CD4-positive, alpha-beta T cell (primary cell): ENCODE results near the gene IGLL1. TPM values are rescaled to one million over a fixed set of nuclear protein-coding genes. Genes with fewer than 3 reads are reported as not detected.
"Not testable (repeated sequence)": the region's sequence is repeated elsewhere in the genome, so short reads cannot be mapped to it uniquely, and the experiment has no call there.

Source experiments
- ATAC-seq: fragments of 200-7000 bp; cut with Tn5 transposase; one replicate; pipeline ENCODE4 v1.10.0; 2022; ENCODE audit warnings: mild to moderate bottlenecking; ENCODE audit not compliant: poor library complexity
- CTCF ChIA-PET: fragments of 350-600 bp; sonication (Branson Sonifier 250); formaldehyde crosslinking; loops from one replicate; lab custom pipeline; 2021; ENCODE audit warnings: antibody characterized with exemption, inconsistent platforms; lab: Charles Lee
- POLR2A ChIA-PET: fragments of 350-600 bp; sonication (Branson Sonifier 250); formaldehyde crosslinking; loops from one replicate; lab custom pipeline; 2021; ENCODE audit warnings: antibody characterized with exemption, inconsistent platforms; lab: Charles Lee
- DNase-seq, 14 experiments: peaks; one replicate each; pipeline ENCODE4 v3.0.0-alpha.2; 2013 to 2020; ENCODE audit warnings: mixed read lengths in 2 of 14
- H3K27ac ChIP-seq, 2 donors: one replicate each; pipeline versions ENCODE4 v1.5.1 to v1.7.0; 2013; ENCODE audit warnings: low read length in 2 of 2, low read depth in 1 of 2, mild to moderate bottlenecking in 1 of 2
- H3K27me3 ChIP-seq, 2 experiments: 1 replicate in 1 of 2; 2 replicates in 1 of 2; pipeline versions ENCODE4 v1.6.1 to v1.7.0; 2013; ENCODE audit warnings: low read length in 2 of 2, control low read depth in 1 of 2, mild to moderate bottlenecking in 1 of 2, moderate library complexity in 1 of 2; ENCODE audit not compliant: insufficient read depth in 2 of 2, control insufficient read depth in 1 of 2
- H3K36me3 ChIP-seq: one replicate; pipeline ENCODE4 v1.6.1; 2013; ENCODE audit warnings: low read length, control low read depth; ENCODE audit not compliant: insufficient read depth
- H3K4me1 ChIP-seq: one replicate; pipeline ENCODE4 v1.6.1; 2013; ENCODE audit warnings: low read length, control low read depth; ENCODE audit not compliant: insufficient read depth
- H3K4me3 ChIP-seq: one replicate; pipeline ENCODE4 v1.5.1; 2013; ENCODE audit warnings: mild to moderate bottlenecking, low read length, moderate library complexity
- H3K9me3 ChIP-seq, 2 experiments: 1 replicate in 1 of 2; 2 replicates in 1 of 2; pipeline versions ENCODE4 v1.6.1 to v1.7.0; 2013; ENCODE audit warnings: low read length in 2 of 2, mild to moderate bottlenecking in 2 of 2, control low read depth in 1 of 2, moderate library complexity in 1 of 2; ENCODE audit not compliant: control insufficient read depth in 1 of 2, insufficient read depth in 1 of 2
- H3K27ac Mint-ChIP-seq: one replicate; pipeline ENCODE4 v1.8.0; 2020; ENCODE audit warnings: mixed read lengths
- H3K27me3 Mint-ChIP-seq: one replicate; pipeline ENCODE4 v1.8.0; 2021; ENCODE audit warnings: mixed read lengths
- H3K36me3 Mint-ChIP-seq: one replicate; pipeline ENCODE4 v1.8.0; 2021; ENCODE audit warnings: low read depth, mixed read lengths
- H3K4me1 Mint-ChIP-seq: one replicate; pipeline ENCODE4 v1.8.0; 2021; ENCODE audit warnings: low read depth, mixed read lengths
- H3K4me3 Mint-ChIP-seq: one replicate; pipeline ENCODE4 v1.8.0; 2020; ENCODE audit warnings: mild to moderate bottlenecking, mixed read lengths
- H3K9me3 Mint-ChIP-seq: one replicate; pipeline ENCODE4 v1.8.0; 2020; ENCODE audit warnings: mixed read lengths
- intact Hi-C, 2 experiments: fragments of 100-400 bp; cut with DNase I in 1 of 2; cut with micrococcal nuclease in 1 of 2; formaldehyde crosslinking; loops; one replicate each; pipeline versions ENCODE4 v1.15.1 to v1.9.0; 2023 to 2025; cut with DNase I, micrococcal nuclease
- total RNA-seq, 174 experiments: library from RNA in 2 of 174; stranded (reverse) in 2 of 174; gene quantifications; one replicate each; pipeline ENCODE4 v1.2.3 and lab custom pipeline; 2021 to 2026
- TF ChIP-seq, protein P1 (sequence below): fragments of 200-600 bp; IDR thresholded peaks from one replicate; pipeline ENCODE4 v1.8.0; 2022; ENCODE audit warnings: antibody characterized with exemption, mild to moderate bottlenecking

The IGLL1 gene
- total RNA-seq, 2 experiments from 2014 or later: not detected

DNA sequence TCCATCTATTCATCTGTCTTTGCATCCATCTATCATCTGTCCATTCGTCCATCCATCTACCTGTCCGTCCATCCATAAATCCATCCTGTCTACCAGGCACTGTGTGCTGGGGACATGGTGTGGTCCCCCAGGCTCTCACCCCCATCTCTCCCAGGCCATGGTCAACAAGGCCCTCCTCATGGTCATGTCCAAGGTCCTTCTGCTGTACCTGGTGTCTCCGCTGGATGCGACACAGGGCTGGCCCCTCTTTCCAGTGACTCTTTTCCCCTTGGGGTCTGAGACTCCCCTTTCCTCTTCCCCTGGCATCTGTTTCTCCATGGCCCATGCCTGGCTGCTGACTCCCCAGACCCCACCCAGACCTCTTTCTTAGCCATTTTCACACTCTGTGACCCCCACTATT is 4.5 kb downstream of the IGLL1 start:
- ATAC-seq: no peak
- no peaks in the 10 kb centered on the region for H3K36me3 ChIP-seq
- Mint-ChIP-seq H3K4me3 (no peak overlapping the region), H3K36me3 (no peaks in the 10 kb centered on the region), H3K9me3 (no peaks in the 10 kb centered on the region), H3K27me3 (peaks cover 40% of the 10 kb centered on the region), H3K4me1 (no peaks in the 10 kb centered on the region), H3K27ac (no peak overlapping the region)
- ChIA-PET POLR2A (no interaction called here), CTCF (no interaction called here)
- H3K27me3 ChIP-seq: peaks cover 5 to 19% of the 10 kb centered on the region in 2 experiments
- no peak overlapping the region for H3K27ac ChIP-seq
- TF ChIP-seq, protein P1, sequence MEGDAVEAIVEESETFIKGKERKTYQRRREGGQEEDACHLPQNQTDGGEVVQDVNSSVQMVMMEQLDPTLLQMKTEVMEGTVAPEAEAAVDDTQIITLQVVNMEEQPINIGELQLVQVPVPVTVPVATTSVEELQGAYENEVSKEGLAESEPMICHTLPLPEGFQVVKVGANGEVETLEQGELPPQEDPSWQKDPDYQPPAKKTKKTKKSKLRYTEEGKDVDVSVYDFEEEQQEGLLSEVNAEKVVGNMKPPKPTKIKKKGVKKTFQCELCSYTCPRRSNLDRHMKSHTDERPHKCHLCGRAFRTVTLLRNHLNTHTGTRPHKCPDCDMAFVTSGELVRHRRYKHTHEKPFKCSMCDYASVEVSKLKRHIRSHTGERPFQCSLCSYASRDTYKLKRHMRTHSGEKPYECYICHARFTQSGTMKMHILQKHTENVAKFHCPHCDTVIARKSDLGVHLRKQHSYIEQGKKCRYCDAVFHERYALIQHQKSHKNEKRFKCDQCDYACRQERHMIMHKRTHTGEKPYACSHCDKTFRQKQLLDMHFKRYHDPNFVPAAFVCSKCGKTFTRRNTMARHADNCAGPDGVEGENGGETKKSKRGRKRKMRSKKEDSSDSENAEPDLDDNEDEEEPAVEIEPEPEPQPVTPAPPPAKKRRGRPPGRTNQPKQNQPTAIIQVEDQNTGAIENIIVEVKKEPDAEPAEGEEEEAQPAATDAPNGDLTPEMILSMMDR: no peak
- intact Hi-C loops: no loop called here
- no peak overlapping the region for H3K4me3 ChIP-seq
- no peaks in the 10 kb centered on the region for H3K4me1 ChIP-seq
- H3K9me3 ChIP-seq: no peaks in the 10 kb centered on the region
- no peak for DNase-seq

DNA sequence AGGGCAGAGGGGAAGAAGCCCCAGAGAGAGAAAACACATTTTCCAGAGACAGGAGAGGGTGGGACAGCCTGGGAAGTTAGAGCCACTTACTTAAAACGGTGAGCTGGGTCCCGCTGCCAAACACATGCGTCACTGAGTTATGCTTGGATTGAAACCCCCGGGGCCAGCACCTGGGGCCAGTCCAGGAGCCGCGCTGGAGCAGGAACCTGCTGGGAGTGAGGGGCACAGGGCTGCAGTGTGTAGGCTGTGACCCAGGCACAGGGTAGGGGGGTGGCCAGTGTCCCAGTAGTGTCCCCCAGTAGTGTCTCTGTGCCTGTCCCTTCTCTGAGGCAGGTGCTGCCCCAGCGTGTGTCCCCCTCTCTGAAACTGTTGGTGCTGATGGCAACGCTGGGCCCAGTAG is 5.2 kb downstream of the IGLL1 start:
- Histone ChIP-seq H3K9me3 (no peaks in the 10 kb centered on the region), H3K27ac (no peak overlapping the region), H3K4me3 (no peak overlapping the region), H3K4me1 (no peaks in the 10 kb centered on the region), H3K36me3 (no peaks in the 10 kb centered on the region), H3K27me3 (peaks cover 4 to 16% of the 10 kb centered on the region in 2 experiments)
- no peaks in the 10 kb centered on the region for H3K9me3 Mint-ChIP-seq
- POLR2A ChIA-PET: no interaction called here
- H3K27me3 Mint-ChIP-seq: peaks cover 40% of the 10 kb centered on the region
- intact Hi-C loops: no loop called here
- ATAC-seq: no peak
- H3K4me3 Mint-ChIP-seq: no peak overlapping the region
- TF ChIP-seq, protein P1: no peak
- no peak overlapping the region for H3K27ac Mint-ChIP-seq
- CTCF ChIA-PET: no interaction called here
- no peaks in the 10 kb centered on the region for H3K4me1 Mint-ChIP-seq
- peak in 1 of 14 experiments; percentile 5 for DNase-seq
- H3K36me3 Mint-ChIP-seq: no peaks in the 10 kb centered on the region

DNA sequence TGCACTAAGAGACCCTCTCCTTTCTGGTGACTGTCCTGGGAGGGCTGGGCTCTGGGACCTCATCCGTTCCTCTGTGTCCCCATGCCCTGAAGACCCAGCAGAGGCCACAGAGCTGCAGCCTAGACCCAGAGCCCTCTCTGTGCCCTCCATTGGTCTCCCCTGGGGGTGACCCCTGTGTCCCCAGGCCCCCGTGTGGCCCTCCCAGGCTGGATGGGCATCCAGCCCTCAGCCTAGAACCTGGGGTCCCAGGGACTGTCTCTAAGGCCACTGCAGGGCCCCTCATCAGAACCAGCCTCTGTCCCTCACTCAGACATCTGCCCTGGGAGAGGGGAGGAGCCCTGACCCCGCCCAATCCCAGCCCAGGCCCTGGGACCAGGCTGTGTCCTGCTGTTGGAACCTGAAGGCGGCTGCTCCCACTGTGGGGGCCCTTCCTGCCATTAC is 5.7 kb downstream of the IGLL1 start:
- POLR2A ChIA-PET: no interaction called here
- H3K4me1 ChIP-seq: no peaks in the 10 kb centered on the region
- no peak overlapping the region for H3K4me3 ChIP-seq
- H3K36me3 ChIP-seq: no peaks in the 10 kb centered on the region
- no peaks in the 10 kb centered on the region for H3K9me3 Mint-ChIP-seq
- no peaks in the 10 kb centered on the region for H3K9me3 ChIP-seq
- intact Hi-C loops: no loop called here
- no peaks in the 10 kb centered on the region for H3K4me1 Mint-ChIP-seq
- no peak overlapping the region for H3K27ac Mint-ChIP-seq
- DNase-seq (peak in 1 of 14 experiments; percentile 23), ATAC-seq (no peak)
- CTCF ChIA-PET: no interaction called here
- H3K27me3 ChIP-seq: peaks cover 4 to 11% of the 10 kb centered on the region in 2 experiments
- H3K27me3 Mint-ChIP-seq: peaks cover 40% of the 10 kb centered on the region
- no peak overlapping the region for H3K27ac ChIP-seq
- TF ChIP-seq, protein P1: no peak
- no peaks in the 10 kb centered on the region for H3K36me3 Mint-ChIP-seq
- no peak overlapping the region for H3K4me3 Mint-ChIP-seq

DNA sequence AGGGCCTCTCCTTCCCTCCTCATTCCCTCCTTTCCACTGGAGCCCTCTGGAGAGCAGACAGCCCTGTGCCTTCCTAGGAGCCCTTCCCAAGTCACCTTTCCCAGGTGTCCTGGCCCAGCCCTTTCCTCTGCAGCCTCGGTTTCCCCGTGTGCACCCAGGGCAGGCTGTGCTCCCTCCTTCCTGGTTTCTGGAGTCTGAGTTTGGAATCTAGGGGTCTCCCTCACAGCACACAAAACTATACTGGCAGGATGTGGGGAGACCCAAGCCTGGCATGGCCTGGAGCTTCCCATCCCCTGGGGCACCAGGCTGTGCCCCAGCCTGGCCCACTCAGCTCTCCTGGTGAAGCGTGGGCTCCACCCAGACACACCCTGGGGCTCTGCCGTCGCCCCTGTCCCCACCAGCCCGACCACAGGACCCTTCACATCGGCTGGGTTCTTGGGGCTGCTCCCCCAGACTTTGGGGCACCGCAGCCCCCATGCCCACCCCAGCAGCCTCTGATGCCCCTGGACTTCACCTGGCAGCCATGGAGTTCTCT is 6.3 kb downstream of the IGLL1 start:
- H3K9me3 Mint-ChIP-seq, H3K4me3 Mint-ChIP-seq, H3K36me3 ChIP-seq, H3K27me3 ChIP-seq, H3K27ac Mint-ChIP-seq, CTCF ChIA-PET, H3K4me3 ChIP-seq, POLR2A ChIA-PET, intact Hi-C loops, H3K4me1 ChIP-seq, H3K36me3 Mint-ChIP-seq, H3K27ac ChIP-seq, H3K4me1 Mint-ChIP-seq, H3K9me3 ChIP-seq, ATAC-seq: not testable (repeated sequence)
- peak in 1 of 14 experiments; percentile 2 for DNase-seq
- H3K27me3 Mint-ChIP-seq: peaks cover 34% of the 10 kb centered on the region

DNA sequence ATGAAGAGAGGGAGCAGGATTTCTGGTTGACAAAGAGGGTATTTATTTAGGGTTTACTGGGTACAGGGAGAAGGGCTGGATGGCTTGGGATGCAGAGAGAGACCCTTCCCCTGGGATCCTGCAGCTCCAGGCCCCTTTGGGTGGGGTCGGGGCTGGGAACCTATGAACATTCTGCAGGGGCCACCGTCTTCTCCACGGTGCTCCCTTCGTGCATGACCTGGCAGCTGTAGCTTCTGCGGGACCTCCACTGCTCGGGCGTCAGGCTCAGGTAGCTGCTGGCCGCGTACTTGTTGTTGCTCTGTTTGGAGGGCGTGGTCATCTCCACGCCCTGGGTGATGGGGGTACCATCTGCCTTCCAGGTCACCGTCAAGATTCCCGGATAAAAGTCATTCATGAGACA is 7.0 kb downstream of the IGLL1 start:
- H3K4me1 Mint-ChIP-seq, H3K27me3 ChIP-seq, H3K4me3 ChIP-seq, H3K4me3 Mint-ChIP-seq, H3K27ac ChIP-seq, intact Hi-C loops, ATAC-seq, H3K4me1 ChIP-seq, POLR2A ChIA-PET, H3K36me3 Mint-ChIP-seq, H3K9me3 Mint-ChIP-seq, H3K36me3 ChIP-seq, H3K9me3 ChIP-seq, CTCF ChIA-PET, H3K27ac Mint-ChIP-seq: not testable (repeated sequence)
- peak in 1 of 14 experiments; percentile 15 for DNase-seq
- peaks cover 27% of the 10 kb centered on the region for H3K27me3 Mint-ChIP-seq
